IMR-90 (cell line): ENCODE results near the gene RIIAD1. TPM values are rescaled to one million over a fixed set of nuclear protein-coding genes. Genes with fewer than 3 reads are reported as not detected.
"Not testable (repeated sequence)": the region's sequence is repeated elsewhere in the genome, so short reads cannot be mapped to it uniquely, and the experiment has no call there.

Experiments used
- ATAC-seq: fragments of 200-7000 bp; cut with Tn5 transposase; 2 replicates; pipeline ENCODE4 v1.9.1; 2020; ENCODE audit warnings: low read depth, mild to moderate bottlenecking, moderate library complexity
- BruUV-seq: library from RNA; stranded (reverse); fragments of 400-500 nt; replicated peaks from 2 replicates; lab custom pipeline; 2021; lab: Mats Ljungman, UMichigan
- CTCF ChIA-PET: fragments of 300-600 bp; formaldehyde crosslinking; extraction: SDS; loops from one replicate; lab custom pipeline; 2021; ENCODE audit warnings: antibody characterized with exemption; lab: Yijun Ruan, JAX
- POLR2A ChIA-PET: fragments of 300-600 bp; sonication (Branson Sonifier 250); formaldehyde crosslinking; loops from one replicate; lab custom pipeline; 2022; ENCODE audit warnings: antibody characterized with exemption; ENCODE audit not compliant: unreplicated experiment; lab: Charles Lee
- DNase-seq: peaks from one replicate; pipeline ENCODE4 v3.0.0; 2013
- H2AFZ ChIP-seq: replicated peaks from 2 replicates; pipeline ENCODE3; 2013; ENCODE audit warnings: low read length, mild to moderate bottlenecking; ENCODE audit not compliant: poor library complexity
- H2AK5ac ChIP-seq: 2 replicates; pipeline ENCODE4 v1.6.1; 2013; ENCODE audit warnings: low read depth, low read length, inconsistent platforms
- H2AK9ac ChIP-seq: replicated peaks from 2 replicates; pipeline ENCODE3; 2013; ENCODE audit warnings: mild to moderate bottlenecking, low read depth, low read length, moderate library complexity; ENCODE audit not compliant: poor library complexity
- H2BK120ac ChIP-seq: 2 replicates; pipeline ENCODE4 v1.6.1; 2013; ENCODE audit warnings: low read depth, low read length, inconsistent platforms
- H2BK15ac ChIP-seq: 3 replicates; pipeline ENCODE4 v1.6.1; 2013; ENCODE audit warnings: low read depth, low read length, inconsistent platforms
- H2BK20ac ChIP-seq: 2 replicates; pipeline ENCODE4 v1.6.1; 2013; ENCODE audit warnings: low read depth, mild to moderate bottlenecking, inconsistent platforms, low read length, moderate library complexity
- H2BK5ac ChIP-seq: 2 replicates; pipeline ENCODE4 v1.6.1; 2013; ENCODE audit warnings: mild to moderate bottlenecking, low read depth, low read length, inconsistent platforms; ENCODE audit not compliant: poor library complexity, severe bottlenecking
- H3K14ac ChIP-seq: replicated peaks from 2 replicates; pipeline ENCODE4 v1.6.1; 2013; ENCODE audit warnings: low read depth, low read length, inconsistent platforms
- H3K18ac ChIP-seq: 2 replicates; pipeline ENCODE4 v1.6.1; 2013; ENCODE audit warnings: low read depth, low read length, control low read depth
- H3K23ac ChIP-seq: 2 replicates; pipeline ENCODE4 v1.6.1; 2013; ENCODE audit warnings: low read depth, low read length, inconsistent platforms
- H3K27ac ChIP-seq: 2 replicates; pipeline ENCODE4 v1.5.1; 2013; ENCODE audit warnings: mild to moderate bottlenecking, control low read depth, low read length; ENCODE audit not compliant: insufficient read depth
- H3K27me3 ChIP-seq: 2 replicates; pipeline ENCODE4 v1.6.1; 2013; ENCODE audit warnings: low read length; ENCODE audit not compliant: control insufficient read depth, insufficient read depth
- H3K36me3 ChIP-seq: 2 replicates; pipeline ENCODE4 v1.6.1; 2013; ENCODE audit warnings: low read length, mixed read lengths; ENCODE audit not compliant: control insufficient read depth, insufficient read depth
- H3K4ac ChIP-seq: 2 replicates; pipeline ENCODE4 v1.6.1; 2013; ENCODE audit warnings: low read depth, low read length, inconsistent platforms
- H3K4me1 ChIP-seq: 2 replicates; pipeline ENCODE4 v1.6.1; 2013; ENCODE audit warnings: low read length, mixed read lengths; ENCODE audit not compliant: control insufficient read depth, insufficient read depth
- H3K4me2 ChIP-seq: 2 replicates; pipeline ENCODE4 v1.6.1; 2013; ENCODE audit warnings: low read depth, mild to moderate bottlenecking, control low read depth, low read length, moderate library complexity
- H3K4me3 ChIP-seq: 2 replicates; pipeline ENCODE4 v1.5.1; 2013; ENCODE audit warnings: low read depth, mild to moderate bottlenecking, control low read depth, low read length, moderate library complexity; ENCODE audit not compliant: insufficient read depth
- H3K56ac ChIP-seq: 2 replicates; pipeline ENCODE4 v1.6.1; 2013; ENCODE audit warnings: low read length, inconsistent platforms; ENCODE audit not compliant: insufficient read depth; ENCODE audit errors: extremely low read depth
- H3K79me1 ChIP-seq, 2 experiments: 2 replicates each; pipeline ENCODE4 v1.6.1; 2013; ENCODE audit warnings: low read length in 2 of 2, inconsistent platforms in 1 of 2, low read depth in 1 of 2
- H3K9ac ChIP-seq: 2 replicates; pipeline ENCODE4 v1.6.1; 2013; ENCODE audit warnings: low read depth, low read length, control low read depth
- H3K9me1 ChIP-seq: 2 replicates; pipeline ENCODE4 v1.6.1; 2013; ENCODE audit warnings: low read length, inconsistent platforms; ENCODE audit not compliant: insufficient read depth
- H3K9me3 ChIP-seq: 2 replicates; pipeline ENCODE4 v1.6.1; 2013; ENCODE audit warnings: low read length; ENCODE audit not compliant: control insufficient read depth, insufficient read depth
- H4K20me1 ChIP-seq: 2 replicates; pipeline ENCODE4 v1.6.1; 2013; ENCODE audit warnings: low read length, inconsistent platforms; ENCODE audit not compliant: insufficient read depth
- H4K5ac ChIP-seq: 2 replicates; pipeline ENCODE4 v1.6.1; 2013; ENCODE audit warnings: mild to moderate bottlenecking, low read depth, low read length, control low read depth
- H4K8ac ChIP-seq, 2 experiments: 2 replicates each; pipeline ENCODE4 v1.6.1; 2013; ENCODE audit warnings: low read depth in 2 of 2, low read length in 2 of 2, control low read depth in 1 of 2, inconsistent platforms in 1 of 2
- H4K91ac ChIP-seq: 2 replicates; pipeline ENCODE4 v1.6.1; 2013; ENCODE audit warnings: low read depth, low read length, inconsistent platforms; ENCODE audit not compliant: insufficient read depth
- whole genome bisulfite sequencing, 2 experiments: methylation state at CpG; one replicate each; pipeline versions ENCODE4 v1.1.5 to v1.1.7; 2013; ENCODE audit warnings: missing lambda C conversion rate in 2 of 2; ENCODE audit not compliant: insufficient read length in 1 of 2; ENCODE audit errors: extremely low coverage in 2 of 2; 5-methylcytosine and 5-hydroxymethylcytosine counted together
- dilution Hi-C: fragments of 300-500 bp; cut with HindIII; formaldehyde crosslinking; loops from one replicate; pipeline ENCODE4 v1.14.3; 2018; ENCODE audit warnings: low sequenced_read_pairs; ENCODE audit not compliant: unreplicated experiment
- in situ Hi-C: fragments of 300-500 bp; cut with MboI; formaldehyde crosslinking; loops from 3 replicates; pipeline ENCODE4 v1.14.3; 2019; ENCODE audit warnings: low sequenced_read_pairs, inconsistent platforms, mixed read lengths
- intact Hi-C: fragments of 100-400 bp; cut with micrococcal nuclease; formaldehyde crosslinking; loops from 2 replicates; pipeline ENCODE4 v1.10.0; 2022
- polyA plus RNA-seq, 3 experiments: library from polyadenylated mRNA; depleted of rRNA; stranded (reverse); fragments of >200 nt; gene quantifications; 2 replicates each; pipeline ENCODE4 v1.2.3, GENCODE V29; 2012; ENCODE audit warnings: low replicate concordance in 1 of 3
- total RNA-seq: library from RNA; depleted of rRNA; stranded (reverse); fragments of >200 nt; gene quantifications from 2 replicates; pipeline ENCODE4 v1.2.3, GENCODE V29; 2012

The RIIAD1 gene
- total and polyA plus RNA-seq, 2 of the 4 experiments (the other 2 are of a cell fraction), result not detected

- H3K23ac ChIP-seq, H3K9me3 ChIP-seq, H3K79me1 ChIP-seq, H2BK120ac ChIP-seq, H3K27ac ChIP-seq, H4K91ac ChIP-seq, H4K8ac ChIP-seq, H3K4ac ChIP-seq, H3K4me1 ChIP-seq, dilution Hi-C loops, H4K5ac ChIP-seq, H4K20me1 ChIP-seq, H3K14ac ChIP-seq, H3K9me1 ChIP-seq, ATAC-seq, H3K18ac ChIP-seq, H2BK5ac ChIP-seq, H3K56ac ChIP-seq, H2AFZ ChIP-seq, H2AK5ac ChIP-seq, H3K9ac ChIP-seq, H2AK9ac ChIP-seq, DNase-seq, H3K4me2 ChIP-seq, H2BK15ac ChIP-seq, H3K36me3 ChIP-seq, H3K4me3 ChIP-seq, BruUV-seq, POLR2A ChIA-PET, H2BK20ac ChIP-seq: not testable (repeated sequence)
- CTCF ChIA-PET, result interaction anchor here (1.0 to 1.5 kb wide), 5 partner anchors 10 to 268 kb away, joined by 3 to 4 read pairs (median 3); no protein-coding TSS in a partner anchor
- WGBS, 2 experiments, result 83% methylated on average over 6 of the region's 9 CpGs; no CpG with 5 or more reads in 1 of the 2 experiments
- H3K27me3 ChIP-seq, result peaks cover 33% of the 10 kb centered on the region
- intact Hi-C loops (loop anchor here (2.0 kb wide), 2 partner anchors 139 to 433 kb away; no protein-coding TSS in a partner anchor), in situ Hi-C loops (loop anchor here (10.0 kb wide), 1 partner anchor 199 kb away; no protein-coding TSS in a partner anchor)
Observed at GRCh38 chr1:151733995-151734394, 12.7 kb downstream of the RIIAD1 start.
